ENCODE data around the gene TMC4.
"Not testable (repeated sequence)": the region's sequence is repeated elsewhere in the genome, so short reads cannot be mapped to it uniquely, and the experiment has no call there.

TMC4 gene

GRCh38 chr19:54172471-54173358 is at the start of gene TMC4:
Gene TMC4, minus strand, starts transcription at chr19:54173160. Its CDS starts 43 bp downstream, at chr19:54173117.
- no peak for DNase-seq (ENCODE audit: low spot score)

GRCh38 chr19:54221947-54222346 is 49.0 kb upstream of the TMC4 start:
- not testable (repeated sequence) for DNase-seq (ENCODE audit: low spot score)

- not testable (repeated sequence) for DNase-seq (ENCODE audit: low spot score)
These were observed 46.7 kb upstream of the TMC4 start for GRCh38 chr19:54219702-54220101.

GRCh38 chr19:54218960-54219661 is 46.2 kb upstream of the TMC4 start:
- DNase-seq (ENCODE audit: low spot score) = no peak

GRCh38 chr19:54218259-54218658 is 45.3 kb upstream of the TMC4 start:
- DNase-seq (ENCODE audit: low spot score) = no peak

GRCh38 chr19:54217517-54218247 is 44.7 kb upstream of the TMC4 start:
- not testable (repeated sequence) for DNase-seq (ENCODE audit: low spot score)

- DNase-seq (ENCODE audit: low spot score) = no peak
These were observed 43.9 kb upstream of the TMC4 start for GRCh38 chr19:54216869-54217268.

GRCh38 chr19:54214734-54215133 is 41.8 kb upstream of the TMC4 start:
- DNase-seq (ENCODE audit: low spot score) = not testable (repeated sequence)

- DNase-seq (ENCODE audit: low spot score) = not testable (repeated sequence)
These were observed 41.3 kb upstream of the TMC4 start for GRCh38 chr19:54214217-54214616.

GRCh38 chr19:54211235-54211634 is 38.3 kb upstream of the TMC4 start:
- no peak for DNase-seq (ENCODE audit: low spot score)

GRCh38 chr19:54209811-54210494 is 37.0 kb upstream of the TMC4 start:
- DNase-seq (ENCODE audit: low spot score) = peak; percentile 97

GRCh38 chr19:54209058-54209810 is 36.3 kb upstream of the TMC4 start:
- DNase-seq (ENCODE audit: low spot score) = peak; percentile 74

GRCh38 chr19:54208784-54209057 is 35.8 kb upstream of the TMC4 start:
- no peak for DNase-seq (ENCODE audit: low spot score)

GRCh38 chr19:54207983-54208783 is 35.2 kb upstream of the TMC4 start:
- DNase-seq (ENCODE audit: low spot score) = peak; percentile 93

GRCh38 chr19:54207676-54207982 is 34.7 kb upstream of the TMC4 start:
- no peak for DNase-seq (ENCODE audit: low spot score)

GRCh38 chr19:54207193-54207592 is 34.2 kb upstream of the TMC4 start:
- not testable (repeated sequence) for DNase-seq (ENCODE audit: low spot score)

GRCh38 chr19:54206831-54207177 is 33.8 kb upstream of the TMC4 start:
- DNase-seq (ENCODE audit: low spot score) = no peak

GRCh38 chr19:54206030-54206830 is 33.3 kb upstream of the TMC4 start:
- no peak for DNase-seq (ENCODE audit: low spot score)

GRCh38 chr19:54204767-54205468 is 32.0 kb upstream of the TMC4 start:
- no peak for DNase-seq (ENCODE audit: low spot score)

Measured in pons (tissue), 1 donor.